Embryonic facial prominence (tissue), 1 donor: Measurements from ENCODE around the gene MARCHF3.
A peak's percentile ranks its signal among the peaks of the same experiment; 100 is the strongest.
"Not testable (repeated sequence)": the region's sequence is repeated elsewhere in the genome, so short reads cannot be mapped to it uniquely, and the experiment has no call there.

Experiments
- DNase-seq: peaks from one replicate; pipeline ENCODE4 v3.0.0-alpha.2; 2016; ENCODE audit errors: extremely low spot score

MARCHF3 gene

DNA sequence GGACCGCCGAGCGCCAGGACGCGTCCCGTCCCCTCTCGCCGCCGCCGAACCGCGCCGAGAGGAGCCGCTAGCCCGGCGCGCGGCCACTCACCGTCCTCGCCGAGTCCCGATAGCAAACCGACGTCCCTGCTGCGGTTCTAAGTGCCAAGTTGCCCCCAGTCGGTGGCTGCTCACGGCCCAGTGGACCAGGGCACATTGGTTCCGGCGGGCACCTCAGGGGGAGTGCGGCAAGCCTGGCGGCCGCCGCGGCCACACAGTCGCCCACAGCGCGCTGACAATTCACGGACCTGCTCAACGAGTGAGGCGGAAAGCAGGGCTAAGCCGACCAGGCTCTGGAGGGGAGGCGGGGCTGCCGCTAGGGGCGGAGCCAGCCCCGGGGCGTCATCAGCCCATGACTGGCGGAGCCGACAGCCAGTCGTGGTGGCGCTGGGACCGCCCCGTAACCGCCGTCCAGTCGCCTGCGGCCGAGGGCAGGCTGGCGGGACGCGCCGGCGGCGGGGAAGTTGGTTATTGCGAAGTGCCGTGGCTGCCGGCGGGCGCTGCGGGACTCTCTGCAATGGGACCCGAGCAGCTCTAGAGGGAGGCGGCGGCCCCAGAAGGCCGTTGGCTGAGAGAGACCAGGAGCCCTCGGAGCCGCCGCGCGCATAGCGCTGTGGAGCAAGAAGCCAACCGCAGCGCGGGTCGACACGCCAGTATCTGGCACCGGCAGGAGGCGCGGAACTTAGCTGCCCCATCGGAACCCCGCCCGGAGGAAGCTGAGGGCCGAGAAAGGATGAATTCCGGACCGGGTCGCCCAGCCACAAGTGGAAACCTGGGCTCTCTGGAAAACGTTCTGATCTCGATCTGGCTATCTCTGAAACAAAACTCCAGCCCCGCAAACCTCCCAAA, at the start of gene MARCHF3:
MARCHF3 (minus strand) TSS at position 300 of the 888 bp plus-strand sequence. CDS start 112,387 bp downstream, outside the sequence.
- peak; percentile 83 for DNase-seq

- DNase-seq: no peak
These were observed 49.7 kb upstream of the MARCHF3 start for GRCh38 chr5:127079994-127080491.

- DNase-seq: no peak
These were observed 47.0 kb upstream of the MARCHF3 start for GRCh38 chr5:127077366-127077765.

- no peak for DNase-seq
These were observed 46.2 kb upstream of the MARCHF3 start for GRCh38 chr5:127076315-127077129.

- no peak for DNase-seq
These were observed 44.1 kb upstream of the MARCHF3 start for GRCh38 chr5:127074466-127074865.

- DNase-seq: no peak
These were observed 42.8 kb upstream of the MARCHF3 start, which contains the start of gene C5orf63 for GRCh38 chr5:127072861-127073846. Gene C5orf63 (minus strand): TSS chr5:127073502. CDS start chr5:127058995, 14,507 bp downstream.

- no peak for DNase-seq
These were observed 39.9 kb upstream of the MARCHF3 start for GRCh38 chr5:127070243-127070642.

DNA sequence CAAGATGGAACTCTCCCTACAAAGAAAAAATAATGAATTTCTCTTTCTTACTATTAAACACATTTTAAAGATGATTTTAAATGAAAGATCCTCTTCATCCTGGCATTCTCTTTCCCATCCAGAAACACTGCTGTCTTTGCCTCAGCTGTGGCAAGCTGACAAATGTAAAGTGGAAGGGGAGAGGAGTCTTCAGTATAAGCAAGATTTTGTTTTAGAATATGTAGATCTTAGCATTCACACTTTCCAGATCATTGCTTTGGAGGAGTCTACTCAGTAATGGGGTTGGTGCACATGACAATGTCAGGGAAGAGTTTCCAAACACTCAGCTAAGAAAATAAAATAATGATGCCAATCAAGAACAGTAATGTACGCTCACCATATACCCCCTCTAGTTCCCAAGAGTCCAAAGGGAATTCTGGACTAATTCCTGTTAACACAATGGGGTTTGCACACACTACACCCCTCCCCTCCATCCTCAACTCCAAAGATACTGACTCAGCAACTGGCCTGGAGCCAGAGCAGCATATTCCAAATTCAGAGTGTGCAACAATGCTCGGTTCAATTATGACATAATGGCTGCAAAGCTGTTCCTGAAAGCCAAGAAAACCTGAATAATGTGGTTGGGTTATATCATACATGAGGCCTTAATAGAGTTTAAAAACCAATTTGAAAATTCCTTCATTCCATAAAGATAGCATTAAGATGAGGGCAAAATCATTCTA, 38.3 kb upstream of the MARCHF3 start:
- DNase-seq: no peak

DNA sequence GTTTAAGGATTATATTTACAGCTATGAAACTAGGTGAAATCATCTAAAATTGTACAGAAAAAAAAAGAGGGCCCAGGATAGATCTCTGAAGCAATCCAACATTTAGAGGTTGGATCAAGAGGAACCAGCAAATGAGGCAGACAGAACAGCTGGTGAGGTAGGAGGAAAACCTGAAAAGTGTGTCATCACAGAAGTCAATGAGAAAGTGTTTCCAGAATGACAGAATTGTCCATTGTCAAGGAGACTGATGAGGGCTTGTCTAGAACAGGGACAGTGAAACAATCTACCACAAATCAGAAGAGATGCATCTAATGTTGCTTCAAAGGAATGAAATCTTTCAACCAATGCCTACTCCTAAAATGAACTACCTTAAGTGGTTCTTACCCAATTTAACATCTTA, 36.4 kb upstream of the MARCHF3 start:
- no peak for DNase-seq

DNA sequence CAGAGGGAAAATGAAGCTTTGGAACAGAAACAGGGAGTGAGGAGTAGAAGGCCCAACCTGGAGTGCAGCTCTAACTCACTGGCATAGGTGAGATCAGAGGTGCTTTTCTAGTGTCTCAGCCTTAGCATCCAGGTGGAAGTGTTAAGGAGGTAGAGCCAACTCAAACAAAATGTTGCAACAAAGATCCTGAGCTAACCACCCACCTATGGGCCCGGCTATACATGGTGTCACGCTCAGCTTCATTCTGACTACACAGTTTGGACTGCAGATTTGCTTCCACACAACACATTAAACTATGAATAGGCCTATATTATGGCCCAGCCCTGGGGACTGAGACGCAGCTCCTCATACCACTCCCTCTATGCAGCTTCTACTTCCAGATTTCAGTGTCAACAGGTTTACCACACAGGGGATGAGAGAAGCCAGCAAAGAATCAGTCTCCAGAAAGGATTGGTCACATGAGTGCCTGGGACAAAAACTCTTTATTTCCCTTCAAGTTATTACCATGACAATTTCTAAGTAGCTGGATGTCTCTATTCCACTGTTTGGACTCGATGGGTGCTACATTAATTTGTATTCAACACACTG, 34.0 kb upstream of the MARCHF3 start:
- no peak for DNase-seq

DNA sequence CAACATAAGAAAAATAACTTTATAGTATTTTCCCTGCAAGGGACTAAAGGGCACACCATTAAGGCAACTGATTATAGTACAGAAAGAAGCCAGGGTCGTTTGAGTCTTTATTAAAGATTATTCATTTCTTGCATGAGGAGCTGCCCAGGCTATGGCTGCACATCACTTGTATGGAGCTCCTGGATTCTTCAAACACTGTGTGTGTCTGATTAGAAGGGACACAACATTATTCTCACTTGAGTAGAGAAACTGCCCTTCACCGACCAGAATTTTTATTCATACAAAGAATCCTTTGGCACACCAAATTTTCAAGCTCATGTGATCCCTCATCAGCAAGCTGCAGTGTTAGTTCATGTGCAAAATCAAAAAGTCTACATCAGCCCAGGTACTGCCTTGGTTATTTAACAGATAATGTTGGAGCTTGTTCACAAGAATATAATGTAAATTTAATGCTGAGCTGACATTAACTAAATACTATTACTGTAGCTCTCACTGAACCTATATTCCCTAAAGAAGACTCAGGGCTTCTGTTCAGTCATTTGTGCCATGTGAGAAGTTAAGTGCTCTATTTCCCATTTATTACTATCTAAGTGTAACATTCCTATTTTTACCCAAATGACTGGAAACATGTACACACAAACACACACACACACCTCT, 33.0 kb upstream of the MARCHF3 start:
- DNase-seq: no peak

GRCh38 chr5:127061956-127062355, 31.6 kb upstream of the MARCHF3 start:
- no peak for DNase-seq

- no peak for DNase-seq
These were observed 31.2 kb upstream of the MARCHF3 start for GRCh38 chr5:127061537-127061936.

DNA sequence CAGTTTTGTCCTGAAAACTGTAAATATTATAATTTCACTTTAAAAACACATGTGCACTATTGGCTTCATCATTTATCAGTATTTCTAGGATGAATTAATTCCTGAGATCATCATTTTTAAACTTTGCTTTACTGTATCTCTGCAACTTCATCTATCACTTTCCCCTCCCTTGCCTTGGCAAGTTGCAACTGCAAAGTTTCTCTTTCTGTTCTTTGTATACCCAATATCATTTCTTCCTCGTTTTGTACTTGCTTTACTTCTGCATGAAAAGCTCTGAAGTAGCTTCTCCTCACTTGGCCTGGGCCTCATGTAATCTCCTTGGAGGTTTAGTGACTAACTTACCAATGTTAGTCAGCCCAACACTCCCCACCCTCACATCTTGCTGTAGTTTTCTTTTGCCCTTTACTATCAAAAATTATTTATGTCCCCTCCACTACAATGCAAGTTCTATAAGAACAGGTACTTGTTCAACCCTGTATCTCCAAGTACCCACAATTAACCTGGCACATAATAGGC, 30.2 kb upstream of the MARCHF3 start:
- DNase-seq: no peak

- DNase-seq: no peak
These were observed 26.5 kb upstream of the MARCHF3 start for GRCh38 chr5:127056896-127057295.

DNA sequence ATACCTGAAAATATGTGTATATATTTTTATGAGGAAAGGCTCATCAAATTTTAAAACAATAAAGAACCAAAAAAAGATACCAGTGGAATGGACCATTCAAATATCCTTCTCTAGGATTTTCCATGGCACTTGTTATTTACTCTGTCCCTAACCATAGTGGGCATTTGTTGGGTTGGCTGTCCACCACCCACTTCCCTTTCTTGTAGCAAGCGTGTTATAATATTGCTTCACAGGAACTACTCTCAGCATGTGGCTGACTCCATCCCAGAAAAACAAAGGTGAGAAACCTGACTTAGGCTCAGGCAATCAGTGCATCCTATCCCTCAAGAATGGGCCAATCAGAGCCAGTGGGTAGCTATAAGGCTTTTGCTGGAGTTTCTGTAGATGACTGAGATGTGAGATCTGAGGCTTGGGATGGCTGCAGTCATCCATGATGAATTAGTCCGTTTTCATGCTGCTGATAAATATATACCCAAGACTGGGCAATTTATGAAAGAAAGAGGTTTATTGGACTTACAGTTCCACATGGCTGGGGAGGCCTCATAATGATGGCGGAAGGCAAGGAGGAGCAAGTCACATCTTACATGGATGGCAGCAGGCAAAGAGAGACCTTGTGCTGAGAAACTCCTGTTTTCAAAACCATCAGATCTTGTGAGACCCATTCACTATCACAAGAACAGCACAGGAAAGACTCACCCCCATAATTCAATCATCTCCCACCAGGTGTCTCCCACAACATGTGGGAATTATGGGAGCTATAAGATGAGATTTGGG, 25.7 kb upstream of the MARCHF3 start:
- DNase-seq: no peak

- DNase-seq: not testable (repeated sequence)
These were observed 23.2 kb upstream of the MARCHF3 start for GRCh38 chr5:127053551-127053950.

- no peak for DNase-seq
These were observed 22.7 kb upstream of the MARCHF3 start for GRCh38 chr5:127053049-127053448.

DNA sequence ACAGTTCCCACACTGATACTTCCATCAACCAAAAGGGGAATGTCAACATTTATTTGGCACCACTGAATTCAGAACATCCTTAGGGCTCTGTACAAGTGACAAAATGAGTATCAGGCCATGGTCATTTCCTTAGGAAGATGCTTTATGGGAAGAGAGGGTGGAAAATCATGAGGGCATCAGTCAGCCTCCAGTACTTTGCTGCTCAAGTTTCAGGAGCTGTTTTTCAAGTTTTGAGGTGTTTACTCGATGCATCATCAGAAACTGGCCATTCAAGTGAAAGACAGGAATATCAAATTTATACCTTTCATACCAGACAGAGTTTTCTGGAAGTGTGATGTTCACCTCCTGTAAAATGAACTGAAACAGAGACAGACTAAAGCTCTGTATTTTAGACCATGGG, 21.2 kb upstream of the MARCHF3 start:
- no peak for DNase-seq
